ENCODE measurements around the gene GDF2.

DNA sequence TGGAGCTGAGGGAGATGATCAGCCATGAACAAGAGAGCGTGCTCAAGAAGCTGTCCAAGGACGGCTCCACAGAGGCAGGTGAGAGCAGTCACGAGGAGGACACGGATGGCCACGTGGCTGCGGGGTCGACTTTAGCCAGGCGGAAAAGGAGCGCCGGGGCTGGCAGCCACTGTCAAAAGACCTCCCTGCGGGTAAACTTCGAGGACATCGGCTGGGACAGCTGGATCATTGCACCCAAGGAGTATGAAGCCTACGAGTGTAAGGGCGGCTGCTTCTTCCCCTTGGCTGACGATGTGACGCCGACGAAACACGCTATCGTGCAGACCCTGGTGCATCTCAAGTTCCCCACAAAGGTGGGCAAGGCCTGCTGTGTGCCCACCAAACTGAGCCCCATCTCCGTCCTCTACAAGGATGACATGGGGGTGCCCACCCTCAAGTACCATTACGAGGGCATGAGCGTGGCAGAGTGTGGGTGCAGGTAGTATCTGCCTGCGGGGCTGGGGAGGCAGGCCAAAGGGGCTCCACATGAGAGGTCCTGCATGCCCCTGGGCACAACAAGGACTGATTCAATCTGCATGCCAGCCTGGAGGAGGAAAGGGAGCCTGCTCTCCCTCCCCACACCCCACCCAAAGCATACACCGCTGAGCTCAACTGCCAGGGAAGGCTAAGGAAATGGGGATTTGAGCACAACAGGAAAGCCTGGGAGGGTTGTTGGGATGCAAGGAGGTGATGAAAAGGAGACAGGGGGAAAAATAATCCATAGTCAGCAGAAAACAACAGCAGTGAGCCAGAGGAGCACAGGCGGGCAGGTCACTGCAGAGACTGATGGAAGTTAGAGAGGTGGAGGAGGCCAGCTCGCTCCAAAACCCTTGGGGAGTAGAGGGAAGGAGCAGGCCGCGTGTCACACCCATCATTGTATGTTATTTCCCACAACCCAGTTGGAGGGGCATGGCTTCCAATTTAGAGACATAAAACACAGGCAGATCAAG, 3.3 kb downstream of the GDF2 start:
- TF ChIP-seq POLR2A (IDR thresholded peaks at IDR 0.05; ENCODE audit: low read length) (no peak), GATA1 (IDR thresholded peaks at IDR 0.05; ENCODE audit: low read depth, low read length) (no peak)
